ENCODE measurements around the gene KLC1. TPM values are rescaled to one million over a fixed set of nuclear protein-coding genes. Genes with fewer than 3 reads are reported as not detected.

KLC1 gene
- total RNA-seq, 1 donor from 2014 or later: 178 TPM

GRCh38 chr14:103704708-103705107, 75.7 kb downstream of the KLC1 start:
- no peaks in the 10 kb centered on the region for H3K27me3 Mint-ChIP-seq
- no peaks in the 10 kb centered on the region for H3K4me1 Mint-ChIP-seq (ENCODE audit: low read depth)
- peaks cover 2% of the 10 kb centered on the region for H3K36me3 Mint-ChIP-seq (ENCODE audit: insufficient read depth)
- H3K9me3 Mint-ChIP-seq (ENCODE audit: low read depth): no peaks in the 10 kb centered on the region
- no peak overlapping the region for H3K27ac Mint-ChIP-seq
- TF ChIP-seq, protein P1, sequence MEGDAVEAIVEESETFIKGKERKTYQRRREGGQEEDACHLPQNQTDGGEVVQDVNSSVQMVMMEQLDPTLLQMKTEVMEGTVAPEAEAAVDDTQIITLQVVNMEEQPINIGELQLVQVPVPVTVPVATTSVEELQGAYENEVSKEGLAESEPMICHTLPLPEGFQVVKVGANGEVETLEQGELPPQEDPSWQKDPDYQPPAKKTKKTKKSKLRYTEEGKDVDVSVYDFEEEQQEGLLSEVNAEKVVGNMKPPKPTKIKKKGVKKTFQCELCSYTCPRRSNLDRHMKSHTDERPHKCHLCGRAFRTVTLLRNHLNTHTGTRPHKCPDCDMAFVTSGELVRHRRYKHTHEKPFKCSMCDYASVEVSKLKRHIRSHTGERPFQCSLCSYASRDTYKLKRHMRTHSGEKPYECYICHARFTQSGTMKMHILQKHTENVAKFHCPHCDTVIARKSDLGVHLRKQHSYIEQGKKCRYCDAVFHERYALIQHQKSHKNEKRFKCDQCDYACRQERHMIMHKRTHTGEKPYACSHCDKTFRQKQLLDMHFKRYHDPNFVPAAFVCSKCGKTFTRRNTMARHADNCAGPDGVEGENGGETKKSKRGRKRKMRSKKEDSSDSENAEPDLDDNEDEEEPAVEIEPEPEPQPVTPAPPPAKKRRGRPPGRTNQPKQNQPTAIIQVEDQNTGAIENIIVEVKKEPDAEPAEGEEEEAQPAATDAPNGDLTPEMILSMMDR (IDR thresholded peaks at IDR 0.05; ENCODE audit: unreplicated experiment): no peak
- H3K4me3 Mint-ChIP-seq (ENCODE audit: low read depth): no peak overlapping the region
- no peak for DNase-seq (ENCODE audit: low spot score, unreplicated experiment)

DNA sequence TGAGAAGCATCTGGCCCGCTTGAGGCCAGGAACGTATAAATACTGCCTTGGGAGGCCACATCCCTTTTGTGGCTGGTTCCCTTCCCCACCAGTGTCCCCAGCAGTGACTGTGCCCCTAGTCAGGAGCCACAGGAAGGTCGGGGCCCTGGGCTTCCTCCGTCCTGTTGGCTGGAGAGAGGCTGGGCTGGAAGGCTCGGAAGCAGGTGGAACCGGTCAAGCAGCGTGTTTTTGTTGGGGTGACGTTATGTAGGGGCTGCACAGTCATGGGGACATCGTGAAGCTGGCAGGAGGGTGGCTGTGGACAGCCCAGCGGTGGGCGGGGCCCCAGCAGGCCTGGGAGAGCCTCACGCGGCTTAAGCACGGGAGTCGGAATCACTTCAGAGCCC, 76.1 kb downstream of the KLC1 start:
- Mint-ChIP-seq H3K36me3 (ENCODE audit: insufficient read depth) (peaks cover 2% of the 10 kb centered on the region), H3K27ac (peak overlapping the region; percentile 83), H3K9me3 (ENCODE audit: low read depth) (no peaks in the 10 kb centered on the region), H3K4me1 (ENCODE audit: low read depth) (no peaks in the 10 kb centered on the region), H3K27me3 (no peaks in the 10 kb centered on the region), H3K4me3 (ENCODE audit: low read depth) (no peak overlapping the region)
- no peak for DNase-seq (ENCODE audit: low spot score, unreplicated experiment)
- TF ChIP-seq, protein P1 (IDR thresholded peaks at IDR 0.05; ENCODE audit: unreplicated experiment): no peak

DNA sequence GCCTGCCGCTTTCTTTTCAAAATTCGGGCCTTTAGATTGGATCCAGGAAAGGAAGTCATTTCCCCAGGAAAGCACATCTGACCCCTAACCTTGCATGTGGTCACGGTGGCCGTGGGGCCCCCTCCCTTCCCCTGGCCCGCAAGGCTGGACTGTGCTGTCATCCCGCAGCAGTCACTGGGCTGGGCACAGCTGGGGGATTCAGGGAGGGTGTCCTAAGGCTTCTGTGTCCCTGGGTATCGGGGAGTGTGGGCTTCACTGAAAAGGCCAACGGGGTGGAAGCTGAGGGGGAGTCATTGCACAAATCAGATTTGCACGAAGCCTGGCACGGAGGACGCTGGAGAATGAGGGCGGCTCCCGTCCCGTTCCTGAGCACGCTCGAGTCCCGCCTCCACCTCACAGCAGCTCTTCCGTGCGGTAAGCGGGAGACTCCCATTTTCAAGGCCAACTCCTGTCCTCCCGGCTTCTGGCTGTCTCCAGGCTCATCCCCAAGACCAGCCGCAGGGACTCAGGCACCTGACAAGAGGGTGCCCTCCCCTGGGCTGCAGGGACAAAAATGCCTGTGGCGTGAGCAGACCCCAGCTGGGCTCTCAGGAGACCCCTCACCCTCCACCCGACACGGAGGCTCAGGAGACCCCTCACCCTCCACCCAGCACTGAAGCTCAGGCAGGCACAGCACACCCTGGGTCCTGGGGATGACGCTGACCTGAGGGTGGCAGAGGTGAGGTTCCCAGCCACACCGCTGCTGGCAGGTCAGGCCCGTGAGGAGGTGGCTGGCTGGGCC, 76.7 kb downstream of the KLC1 start:
- DNase-seq (ENCODE audit: low spot score, unreplicated experiment): no peak
- Mint-ChIP-seq H3K36me3 (ENCODE audit: insufficient read depth) (peaks cover 2% of the 10 kb centered on the region), H3K4me1 (ENCODE audit: low read depth) (no peaks in the 10 kb centered on the region), H3K27ac (no peak overlapping the region), H3K4me3 (ENCODE audit: low read depth) (no peak overlapping the region), H3K27me3 (no peaks in the 10 kb centered on the region), H3K9me3 (ENCODE audit: low read depth) (no peaks in the 10 kb centered on the region)
- TF ChIP-seq, protein P1 (IDR thresholded peaks at IDR 0.05; ENCODE audit: unreplicated experiment): no peak

GRCh38 chr14:103706551-103707328, 77.7 kb downstream of the KLC1 start:
- Mint-ChIP-seq H3K4me3 (ENCODE audit: low read depth) (no peak overlapping the region), H3K27ac (no peak overlapping the region), H3K9me3 (ENCODE audit: low read depth) (no peaks in the 10 kb centered on the region), H3K4me1 (ENCODE audit: low read depth) (no peaks in the 10 kb centered on the region), H3K27me3 (no peaks in the 10 kb centered on the region), H3K36me3 (ENCODE audit: insufficient read depth) (peaks cover 2% of the 10 kb centered on the region)
- no peak for DNase-seq (ENCODE audit: low spot score, unreplicated experiment)
- TF ChIP-seq, protein P1 (IDR thresholded peaks at IDR 0.05; ENCODE audit: unreplicated experiment): no peak

- peaks cover 2% of the 10 kb centered on the region for H3K36me3 Mint-ChIP-seq (ENCODE audit: insufficient read depth)
- no peak overlapping the region for H3K27ac Mint-ChIP-seq
- DNase-seq (ENCODE audit: low spot score, unreplicated experiment): no peak
- TF ChIP-seq, protein P1 (IDR thresholded peaks at IDR 0.05; ENCODE audit: unreplicated experiment): no peak
- no peaks in the 10 kb centered on the region for H3K27me3 Mint-ChIP-seq
- no peak overlapping the region for H3K4me3 Mint-ChIP-seq (ENCODE audit: low read depth)
- no peaks in the 10 kb centered on the region for H3K9me3 Mint-ChIP-seq (ENCODE audit: low read depth)
- no peaks in the 10 kb centered on the region for H3K4me1 Mint-ChIP-seq (ENCODE audit: low read depth)
Observed at GRCh38 chr14:103707329-103708263, 78.6 kb downstream of the KLC1 start.

Data from progenitor cell of endocrine pancreas (in vitro differentiated cells).